ENCODE results near the gene DNAAF8.
A peak's percentile ranks its signal among the peaks of the same experiment; 100 is the strongest.

The DNAAF8 gene

DNA sequence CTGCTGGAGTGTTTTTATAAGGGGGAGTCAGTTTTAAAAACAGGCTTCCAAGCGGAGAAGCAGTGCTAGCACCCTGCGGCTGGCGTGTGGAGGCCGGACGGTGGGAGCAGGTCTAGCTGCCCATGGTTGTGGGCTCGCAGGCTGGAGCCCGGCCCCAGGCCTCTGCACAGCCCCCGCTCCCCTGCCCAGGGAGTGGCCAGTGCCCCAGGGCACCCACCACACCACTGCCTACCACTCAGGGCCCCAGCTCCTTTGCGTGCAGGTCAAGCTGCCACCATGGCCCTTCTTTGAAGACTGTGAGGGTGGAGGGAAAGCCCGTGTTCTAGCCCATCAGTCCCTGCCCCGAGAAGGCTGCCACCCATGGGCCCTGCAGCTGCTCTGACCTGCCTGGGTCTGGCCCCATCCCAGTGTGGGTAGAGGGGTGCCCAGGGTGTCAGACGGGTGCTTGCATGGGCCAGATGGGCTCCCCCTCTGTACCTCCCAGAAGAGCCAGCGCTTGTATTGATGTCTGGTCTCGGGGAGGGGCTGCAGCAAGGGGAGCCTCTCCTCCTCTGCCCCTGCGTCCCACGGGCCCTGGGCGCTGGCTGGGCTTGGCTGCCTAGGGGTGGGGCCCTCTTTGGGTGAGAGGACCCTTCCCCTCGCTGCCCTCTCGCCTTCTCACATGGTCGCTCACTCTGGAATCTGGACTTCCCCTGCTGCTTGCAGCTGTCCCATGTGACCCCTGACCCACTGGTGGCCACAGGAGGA lies 42.5 kb upstream of the DNAAF8 start:
- CTCF ChIA-PET = no interaction called here
- no peak for TF ChIP-seq CTBP1 (IDR thresholded peaks at IDR 0.05; ENCODE audit: borderline replicate concordance)
- TF ChIP-seq FOXA1 (IDR thresholded peaks at IDR 0.05) = no peak
- no peak for TF ChIP-seq NFRKB (IDR thresholded peaks at IDR 0.05)
- TF ChIP-seq ELF4 (IDR thresholded peaks at IDR 0.05) = no peak
- no peak for TF ChIP-seq SP1 (IDR thresholded peaks at IDR 0.05)
- TF ChIP-seq ARNT (IDR thresholded peaks at IDR 0.05) = no peak
- TF ChIP-seq ZNF384 (IDR thresholded peaks at IDR 0.05) = no peak
- POLR2A ChIA-PET = no interaction called here
- no peak for DNase-seq (ENCODE audit: extremely low spot score)

DNA sequence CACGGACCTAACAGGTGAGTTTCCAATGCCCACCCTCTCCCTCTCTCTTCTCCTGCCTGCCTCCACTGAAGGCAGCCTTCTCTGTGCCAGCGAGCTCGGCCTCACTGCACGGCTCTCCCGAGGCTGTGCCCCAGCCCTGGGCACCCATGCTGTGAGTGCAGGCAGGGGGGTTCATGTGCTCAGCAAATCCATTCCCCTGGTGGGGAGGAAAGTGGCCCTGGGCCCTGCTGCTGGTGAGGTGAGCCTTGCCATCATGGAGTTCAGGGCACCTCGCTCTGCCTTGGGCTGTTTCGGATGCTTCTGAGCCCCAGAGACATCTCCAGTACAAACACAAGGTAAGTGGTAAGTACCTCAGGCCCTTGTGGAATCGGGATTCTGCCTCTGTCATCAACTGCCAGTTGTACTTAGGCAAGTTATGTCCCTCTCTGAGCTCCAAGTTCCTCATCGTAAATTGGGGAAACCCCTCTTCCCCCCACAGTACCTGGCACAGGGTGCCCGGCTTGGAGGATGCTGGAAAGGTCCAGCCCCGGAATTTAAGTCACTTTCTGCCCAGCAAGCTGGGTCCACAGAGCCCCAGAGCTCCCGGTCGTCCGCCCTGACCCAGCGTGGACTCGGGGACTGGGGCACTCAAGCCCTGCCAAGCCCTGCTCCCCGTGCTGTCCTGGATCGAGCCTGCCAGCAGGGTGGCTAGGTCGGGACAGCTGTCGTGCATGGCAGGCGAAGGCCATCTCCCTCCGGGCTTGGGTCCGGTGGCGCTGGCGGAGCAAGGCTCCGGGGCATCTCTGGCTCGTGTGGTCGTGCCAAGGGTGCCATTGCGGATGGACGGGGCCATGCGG lies 41.7 kb upstream of the DNAAF8 start:
- CTCF ChIA-PET = no interaction called here
- no peak for DNase-seq (ENCODE audit: extremely low spot score)
- POLR2A ChIA-PET = interaction anchor here (1.4 to 1.8 kb wide), 2 partner anchors 10 to 77 kb away, joined by 4 to 5 read pairs; no protein-coding TSS in a partner anchor
- no peak for TF ChIP-seq FOXA1 (IDR thresholded peaks at IDR 0.05)
- TF ChIP-seq ZNF384 (IDR thresholded peaks at IDR 0.05) = no peak
- TF ChIP-seq FOXM1 (IDR thresholded peaks at IDR 0.05; ENCODE audit: borderline replicate concordance) = no peak
- no peak for TF ChIP-seq ARNT (IDR thresholded peaks at IDR 0.05)
- no peak for TF ChIP-seq HDGF (IDR thresholded peaks at IDR 0.05; ENCODE audit: borderline replicate concordance)

DNA sequence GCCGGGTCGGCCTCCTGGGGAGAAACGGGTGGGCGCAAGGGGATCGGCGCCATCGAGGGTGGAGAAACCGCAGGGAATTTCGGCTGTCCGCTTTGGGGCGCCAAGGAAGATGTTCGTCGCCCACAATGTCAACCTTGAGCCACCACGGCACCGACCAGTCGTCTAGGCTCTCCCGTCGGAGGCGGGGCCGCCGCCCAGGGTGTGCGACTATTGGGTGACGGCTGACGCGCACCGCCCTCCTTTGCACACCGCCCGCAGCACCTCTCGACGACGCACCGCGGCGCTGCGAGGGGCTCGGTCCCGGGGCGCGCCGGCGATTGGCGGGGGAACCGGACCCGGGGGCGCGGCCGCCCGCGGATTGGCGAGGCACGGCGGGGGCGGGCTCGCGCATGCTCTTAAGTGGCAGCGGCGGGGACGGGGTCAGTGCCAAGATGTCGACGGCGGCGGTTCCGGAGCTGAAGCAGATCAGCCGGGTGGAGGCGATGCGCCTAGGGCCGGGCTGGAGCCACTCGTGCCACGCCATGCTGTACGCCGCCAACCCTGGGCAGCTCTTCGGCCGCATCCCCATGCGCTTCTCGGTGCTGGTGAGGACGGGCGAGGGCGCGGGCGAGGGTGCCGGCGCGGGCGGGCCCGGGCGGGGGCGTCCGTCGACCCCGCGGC lies 40.9 kb upstream of the DNAAF8 start, which contains the start of gene NUDT16L1:
NUDT16L1 (plus strand) TSS at position 267 of the 660 bp plus-strand sequence; CDS start at position 432, 165 bp downstream.
- POLR2A ChIA-PET = interaction anchor here (1.4 to 2.9 kb wide), 3 partner anchors 11 to 76 kb away, joined by 4 to 12 read pairs (median 5); partner anchors contain the start of genes ANKS3 and DNAAF8
- DNase-seq (ENCODE audit: extremely low spot score) = peak; percentile 98
- CTCF ChIA-PET = no interaction called here
- TF ChIP-seq, protein P1, sequence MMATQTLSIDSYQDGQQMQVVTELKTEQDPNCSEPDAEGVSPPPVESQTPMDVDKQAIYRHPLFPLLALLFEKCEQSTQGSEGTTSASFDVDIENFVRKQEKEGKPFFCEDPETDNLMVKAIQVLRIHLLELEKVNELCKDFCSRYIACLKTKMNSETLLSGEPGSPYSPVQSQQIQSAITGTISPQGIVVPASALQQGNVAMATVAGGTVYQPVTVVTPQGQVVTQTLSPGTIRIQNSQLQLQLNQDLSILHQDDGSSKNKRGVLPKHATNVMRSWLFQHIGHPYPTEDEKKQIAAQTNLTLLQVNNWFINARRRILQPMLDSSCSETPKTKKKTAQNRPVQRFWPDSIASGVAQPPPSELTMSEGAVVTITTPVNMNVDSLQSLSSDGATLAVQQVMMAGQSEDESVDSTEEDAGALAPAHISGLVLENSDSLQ (IDR thresholded peaks at IDR 0.05) = peak; percentile 52; the same call in 1 of the 2 replicates
- no peak for TF ChIP-seq BHLHE40 (IDR thresholded peaks at IDR 0.05; ENCODE audit: borderline replicate concordance)
- TF ChIP-seq ZNF384 (IDR thresholded peaks at IDR 0.05) = no peak
- TF ChIP-seq FOXA1 (IDR thresholded peaks at IDR 0.05) = no peak

DNA sequence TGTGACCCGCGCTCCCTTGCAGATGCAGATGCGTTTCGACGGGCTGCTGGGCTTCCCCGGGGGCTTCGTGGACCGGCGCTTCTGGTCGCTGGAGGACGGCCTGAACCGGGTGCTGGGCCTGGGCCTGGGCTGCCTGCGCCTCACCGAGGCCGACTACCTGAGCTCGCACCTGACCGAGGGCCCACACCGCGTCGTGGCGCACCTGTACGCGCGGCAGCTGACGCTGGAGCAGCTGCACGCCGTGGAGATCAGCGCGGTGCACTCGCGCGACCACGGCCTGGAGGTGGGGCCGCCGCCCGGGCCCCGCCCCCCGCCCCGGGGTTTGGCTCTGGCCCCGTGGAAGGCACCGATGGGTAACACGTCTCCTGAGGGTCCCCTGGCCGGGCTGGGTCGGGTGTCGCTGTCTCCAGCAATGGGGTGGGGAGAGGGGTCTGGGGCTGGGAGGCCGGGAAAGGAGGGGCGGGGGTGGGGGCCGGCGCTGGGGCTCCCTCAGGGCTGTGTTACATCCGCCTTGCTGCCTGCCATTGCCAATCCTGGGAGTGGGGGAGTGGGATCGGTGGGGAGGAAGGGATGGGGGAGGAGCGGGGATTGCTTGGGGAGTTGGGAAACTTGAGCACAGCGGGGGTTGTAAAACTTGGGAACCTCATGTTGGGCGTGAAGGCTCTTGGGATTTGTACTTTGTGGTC lies 40.2 kb upstream of the DNAAF8 start:
- DNase-seq (ENCODE audit: extremely low spot score) = peak; percentile 46
- ChIA-PET POLR2A (interaction anchor here (1.4 to 2.9 kb wide), 3 partner anchors 11 to 75 kb away, joined by 4 to 12 read pairs (median 5); partner anchors contain the start of genes ANKS3 and DNAAF8), CTCF (interaction anchor here (1.2 kb wide), 1 partner anchor 262 kb away, joined by 3 read pairs; no protein-coding TSS in a partner anchor)
- TF ChIP-seq LEF1 (IDR thresholded peaks at IDR 0.05; ENCODE audit: borderline replicate concordance) (peak; percentile 34; the same call in 1 of the 2 replicates), ZNF384 (IDR thresholded peaks at IDR 0.05) (no peak), SUZ12 (IDR thresholded peaks at IDR 0.05) (no peak), FOXA1 (IDR thresholded peaks at IDR 0.05) (no peak)

DNA sequence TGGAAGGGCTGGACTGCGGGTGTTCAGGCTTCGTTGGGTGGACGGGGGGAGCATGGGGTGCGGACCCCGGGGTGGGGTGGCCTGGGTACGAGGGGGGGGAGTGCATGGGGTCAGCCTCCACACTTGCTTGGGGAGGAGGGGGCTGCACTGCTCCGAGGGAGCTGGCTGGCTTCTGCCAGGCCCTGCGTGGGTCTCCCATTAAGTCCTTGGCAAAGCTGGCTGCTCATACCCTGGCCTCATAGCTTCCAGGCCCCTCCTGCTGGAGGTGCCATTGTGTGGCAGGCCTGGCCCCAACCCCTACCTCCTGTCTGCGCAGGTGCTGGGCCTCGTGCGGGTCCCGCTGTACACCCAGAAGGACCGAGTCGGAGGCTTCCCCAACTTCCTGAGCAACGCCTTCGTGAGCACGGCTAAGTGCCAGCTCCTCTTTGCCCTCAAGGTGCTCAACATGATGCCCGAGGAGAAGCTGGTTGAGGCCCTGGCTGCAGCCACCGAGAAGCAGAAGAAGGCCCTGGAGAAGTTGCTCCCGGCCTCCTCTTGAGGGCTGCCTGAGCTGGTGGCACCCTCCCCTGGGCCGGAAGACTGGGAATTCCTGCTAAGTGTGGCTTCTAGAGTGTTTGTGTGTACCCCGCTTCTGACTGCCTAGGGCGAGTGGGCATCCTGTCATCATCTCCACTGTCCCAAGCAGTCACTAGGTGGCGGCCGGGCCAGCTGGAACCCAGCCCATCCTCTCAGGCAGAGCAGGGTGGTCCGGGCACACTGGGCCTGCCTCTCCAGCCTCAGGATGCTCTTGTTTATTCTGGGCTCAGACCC lies 39.5 kb upstream of the DNAAF8 start:
- CTCF ChIA-PET = interaction anchor here (1.0 to 1.2 kb wide), 2 partner anchors 12 to 261 kb away, joined by 3 read pairs; no protein-coding TSS in a partner anchor
- TF ChIP-seq L3MBTL2 (conservative IDR thresholded peaks at IDR 0.05) (no peak), ELF4 (IDR thresholded peaks at IDR 0.05) (no peak), SUZ12 (IDR thresholded peaks at IDR 0.05) (no peak)
- TF ChIP-seq, protein P1 (IDR thresholded peaks at IDR 0.05) = no peak
- DNase-seq (ENCODE audit: extremely low spot score) = no peak
- POLR2A ChIA-PET = interaction anchor here (0.6 to 2.9 kb wide), 3 partner anchors 18 to 263 kb away, joined by 3 to 12 read pairs (median 4); partner anchors contain the start of genes ANKS3, DNAAF8 and SEC14L5

DNA sequence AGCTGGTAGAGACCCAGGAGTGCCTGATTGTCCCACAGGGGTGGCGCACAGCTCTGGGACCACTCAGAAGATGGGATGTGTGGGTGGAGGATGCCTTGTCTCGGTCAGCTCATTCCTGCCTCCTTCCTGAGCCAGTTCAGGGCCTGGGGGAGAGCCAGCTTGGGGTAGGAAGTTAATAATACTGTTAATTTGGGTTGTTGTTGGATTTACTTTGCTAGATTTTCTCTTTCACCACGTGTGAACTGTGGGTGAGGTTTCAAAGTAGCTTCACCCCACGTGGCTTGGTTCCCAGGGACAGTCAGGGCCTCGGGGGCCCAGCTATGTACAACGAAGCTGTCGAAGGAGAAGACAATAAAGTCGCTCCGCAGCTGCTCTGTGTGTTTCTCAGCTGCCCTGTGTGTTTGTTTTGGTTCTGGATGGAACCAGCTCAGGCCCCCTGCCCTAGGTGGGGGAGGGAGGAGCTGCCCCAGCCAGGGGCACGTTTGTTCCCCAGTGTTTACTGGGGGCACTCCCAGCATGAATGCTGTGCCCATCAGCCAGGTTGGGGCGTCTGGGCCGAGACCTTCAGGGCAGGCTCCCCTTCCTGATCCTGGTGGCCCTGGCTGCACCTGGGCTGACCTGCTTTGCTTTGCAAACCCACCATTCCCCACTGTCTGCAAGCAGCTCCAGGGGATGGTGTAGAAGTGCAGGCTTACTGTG lies 38.7 kb upstream of the DNAAF8 start:
- no peak for DNase-seq (ENCODE audit: extremely low spot score)
- ChIA-PET CTCF (interaction anchor here (1.0 to 1.2 kb wide), 2 partner anchors 13 to 260 kb away, joined by 3 read pairs; no protein-coding TSS in a partner anchor), POLR2A (interaction anchor here (0.6 to 2.9 kb wide), 5 partner anchors 11 to 262 kb away, joined by 3 to 12 read pairs (median 4); partner anchors contain the start of genes ANKS3, DNAAF8 and SEC14L5)
- TF ChIP-seq NFRKB (IDR thresholded peaks at IDR 0.05) = no peak
- no peak for TF ChIP-seq FOXM1 (IDR thresholded peaks at IDR 0.05; ENCODE audit: borderline replicate concordance)
- no peak for TF ChIP-seq ARNT (IDR thresholded peaks at IDR 0.05)
- no peak for TF ChIP-seq ELF4 (IDR thresholded peaks at IDR 0.05)
- TF ChIP-seq LEF1 (IDR thresholded peaks at IDR 0.05; ENCODE audit: borderline replicate concordance) = no peak
